DOHH2 (cell line): ENCODE measurements around the gene RPL21.

Experiments
- CTCF ChIP-seq: fragments of 200-600 bp; sonication (generic); IDR thresholded peaks from one replicate; pipeline ENCODE4 v1.5.1; 2014; ENCODE audit warnings: antibody characterized with exemption, mild to moderate bottlenecking, low read depth, low read length; ENCODE audit not compliant: poor library complexity, severe bottlenecking
- EZH2phosphoT487 ChIP-seq: fragments of 200-600 bp; sonication (generic); IDR thresholded peaks from 2 replicates; pipeline ENCODE4 v1.6.1; 2017; ENCODE audit warnings: borderline replicate concordance, mild to moderate bottlenecking, antibody characterized with exemption, low read length, moderate library complexity, mixed read lengths

- no peak for TF ChIP-seq CTCF
- TF ChIP-seq EZH2phosphoT487, result no peak
Measured at GRCh38 chr13:27201661-27202060, 49.7 kb upstream of the RPL21 start.
